ENCODE measurements around the gene MYO10.

GRCh38 chr5:16943846-16944678, 8.0 kb upstream of the MYO10 start:
- TF ChIP-seq CTCF (IDR thresholded peaks at IDR 0.05) (no peak), POLR2A (IDR thresholded peaks at IDR 0.05) (no peak)

Measured in Peyer's patch (tissue), 4 donors.